ENCODE measurements around the gene DOCK2. TPM values are rescaled to one million over a fixed set of nuclear protein-coding genes. Genes with fewer than 3 reads are reported as not detected.
"Not testable (repeated sequence)": the region's sequence is repeated elsewhere in the genome, so short reads cannot be mapped to it uniquely, and the experiment has no call there.

DOCK2 gene
- total RNA-seq, 1 experiment from 2014 or later: 4.6 TPM

GRCh38 chr5:169724303-169725087, 87.4 kb downstream of the DOCK2 start (continued):
- TF ChIP-seq USF2 (CRISPR knock-in tag; IDR thresholded peaks at IDR 0.05) (no peak), TEAD4 (CRISPR knock-in tag; IDR thresholded peaks at IDR 0.05) (no peak), USF1 (CRISPR knock-in tag; IDR thresholded peaks at IDR 0.05) (no peak), ZNF396 (CRISPR knock-in tag; IDR thresholded peaks at IDR 0.05; ENCODE audit: borderline replicate concordance) (no peak), ZNF671 (CRISPR knock-in tag; IDR thresholded peaks at IDR 0.05) (no peak), ZNF416 (CRISPR knock-in tag; IDR thresholded peaks at IDR 0.05) (no peak), FOXK1 (CRISPR knock-in tag; IDR thresholded peaks at IDR 0.05) (no peak)
- TF ChIP-seq, protein P1, sequence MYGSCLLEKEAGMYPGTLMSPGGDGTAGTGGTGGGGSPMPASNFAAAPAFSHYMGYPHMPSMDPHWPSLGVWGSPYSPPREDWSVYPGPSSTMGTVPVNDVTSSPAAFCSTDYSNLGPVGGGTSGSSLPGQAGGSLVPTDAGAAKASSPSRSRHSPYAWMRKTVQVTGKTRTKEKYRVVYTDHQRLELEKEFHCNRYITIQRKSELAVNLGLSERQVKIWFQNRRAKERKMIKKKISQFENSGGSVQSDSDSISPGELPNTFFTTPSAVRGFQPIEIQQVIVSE (CRISPR knock-in tag; IDR thresholded peaks at IDR 0.05; ENCODE audit: borderline replicate concordance): no peak
- TF ChIP-seq, protein P2, sequence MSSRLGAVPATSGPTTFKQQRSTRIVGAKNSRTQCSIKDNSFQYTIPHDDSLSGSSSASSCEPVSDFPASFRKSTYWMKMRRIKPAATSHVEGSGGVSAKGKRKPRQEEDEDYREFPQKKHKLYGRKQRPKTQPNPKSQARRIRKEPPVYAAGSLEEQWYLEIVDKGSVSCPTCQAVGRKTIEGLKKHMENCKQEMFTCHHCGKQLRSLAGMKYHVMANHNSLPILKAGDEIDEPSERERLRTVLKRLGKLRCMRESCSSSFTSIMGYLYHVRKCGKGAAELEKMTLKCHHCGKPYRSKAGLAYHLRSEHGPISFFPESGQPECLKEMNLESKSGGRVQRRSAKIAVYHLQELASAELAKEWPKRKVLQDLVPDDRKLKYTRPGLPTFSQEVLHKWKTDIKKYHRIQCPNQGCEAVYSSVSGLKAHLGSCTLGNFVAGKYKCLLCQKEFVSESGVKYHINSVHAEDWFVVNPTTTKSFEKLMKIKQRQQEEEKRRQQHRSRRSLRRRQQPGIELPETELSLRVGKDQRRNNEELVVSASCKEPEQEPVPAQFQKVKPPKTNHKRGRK (CRISPR knock-in tag; IDR thresholded peaks at IDR 0.05; ENCODE audit: borderline replicate concordance): no peak

DNA sequence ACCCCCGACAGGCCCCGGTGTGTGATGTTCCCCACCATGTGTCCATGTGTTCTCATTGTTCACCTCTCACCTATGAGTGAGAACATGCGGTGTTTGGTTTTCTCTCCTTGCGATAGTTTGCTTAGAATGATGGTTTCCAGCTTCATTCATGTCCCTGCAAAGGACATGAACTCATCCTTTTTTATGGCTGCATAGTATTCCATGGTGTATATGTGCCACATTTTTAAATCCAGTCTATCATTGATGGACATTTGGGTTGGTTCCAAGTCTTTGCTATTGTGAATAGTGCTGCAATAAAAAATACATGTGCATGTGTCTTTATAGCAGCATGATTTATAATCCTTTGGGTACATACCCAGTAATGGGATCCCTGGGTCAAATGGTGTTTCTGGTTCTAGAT, 88.6 kb downstream of the DOCK2 start:
- POLR2A ChIA-PET; H3K36me3 Mint-ChIP-seq; ATAC-seq; H3K4me3 Mint-ChIP-seq; H3K27ac Mint-ChIP-seq; H3K27me3 Mint-ChIP-seq (ENCODE audit: low read depth); H3K4me1 Mint-ChIP-seq; DNase-seq (ENCODE audit: low spot score): not testable (repeated sequence)
- CTCF ChIA-PET: interaction anchor here (0.6 to 1.7 kb wide), 2 partner anchors 101 to 1506 kb away, joined by 4 to 5 read pairs; no protein-coding TSS in a partner anchor
- peaks cover 13% of the 10 kb centered on the region for H3K9me3 Mint-ChIP-seq

GRCh38 chr5:169728418-169728817, 91.3 kb downstream of the DOCK2 start:
- ChIA-PET POLR2A (no interaction called here), CTCF (no interaction called here)
- no peak overlapping the region for H3K27ac Mint-ChIP-seq
- peaks cover 8% of the 10 kb centered on the region for H3K4me1 Mint-ChIP-seq
- no peak for ATAC-seq
- H3K36me3 Mint-ChIP-seq: peaks cover 12% of the 10 kb centered on the region; the same call in 1 of the 2 replicates
- H3K9me3 Mint-ChIP-seq: peaks cover 13% of the 10 kb centered on the region
- no peaks in the 10 kb centered on the region for H3K27me3 Mint-ChIP-seq (ENCODE audit: low read depth)
- no peak for DNase-seq (ENCODE audit: low spot score)
- no peak overlapping the region for H3K4me3 Mint-ChIP-seq
- TF ChIP-seq ARID4B (CRISPR knock-in tag; IDR thresholded peaks at IDR 0.05; ENCODE audit: borderline replicate concordance) (no peak), KAT7 (CRISPR knock-in tag; IDR thresholded peaks at IDR 0.05; ENCODE audit: borderline replicate concordance) (no peak), CREM (CRISPR knock-in tag; IDR thresholded peaks at IDR 0.05) (no peak), JAZF1 (CRISPR knock-in tag; IDR thresholded peaks at IDR 0.05) (no peak), NFE2L1 (CRISPR knock-in tag; IDR thresholded peaks at IDR 0.05) (no peak), PRDM15 (CRISPR knock-in tag; IDR thresholded peaks at IDR 0.05) (no peak)
- TF ChIP-seq, protein P3, sequence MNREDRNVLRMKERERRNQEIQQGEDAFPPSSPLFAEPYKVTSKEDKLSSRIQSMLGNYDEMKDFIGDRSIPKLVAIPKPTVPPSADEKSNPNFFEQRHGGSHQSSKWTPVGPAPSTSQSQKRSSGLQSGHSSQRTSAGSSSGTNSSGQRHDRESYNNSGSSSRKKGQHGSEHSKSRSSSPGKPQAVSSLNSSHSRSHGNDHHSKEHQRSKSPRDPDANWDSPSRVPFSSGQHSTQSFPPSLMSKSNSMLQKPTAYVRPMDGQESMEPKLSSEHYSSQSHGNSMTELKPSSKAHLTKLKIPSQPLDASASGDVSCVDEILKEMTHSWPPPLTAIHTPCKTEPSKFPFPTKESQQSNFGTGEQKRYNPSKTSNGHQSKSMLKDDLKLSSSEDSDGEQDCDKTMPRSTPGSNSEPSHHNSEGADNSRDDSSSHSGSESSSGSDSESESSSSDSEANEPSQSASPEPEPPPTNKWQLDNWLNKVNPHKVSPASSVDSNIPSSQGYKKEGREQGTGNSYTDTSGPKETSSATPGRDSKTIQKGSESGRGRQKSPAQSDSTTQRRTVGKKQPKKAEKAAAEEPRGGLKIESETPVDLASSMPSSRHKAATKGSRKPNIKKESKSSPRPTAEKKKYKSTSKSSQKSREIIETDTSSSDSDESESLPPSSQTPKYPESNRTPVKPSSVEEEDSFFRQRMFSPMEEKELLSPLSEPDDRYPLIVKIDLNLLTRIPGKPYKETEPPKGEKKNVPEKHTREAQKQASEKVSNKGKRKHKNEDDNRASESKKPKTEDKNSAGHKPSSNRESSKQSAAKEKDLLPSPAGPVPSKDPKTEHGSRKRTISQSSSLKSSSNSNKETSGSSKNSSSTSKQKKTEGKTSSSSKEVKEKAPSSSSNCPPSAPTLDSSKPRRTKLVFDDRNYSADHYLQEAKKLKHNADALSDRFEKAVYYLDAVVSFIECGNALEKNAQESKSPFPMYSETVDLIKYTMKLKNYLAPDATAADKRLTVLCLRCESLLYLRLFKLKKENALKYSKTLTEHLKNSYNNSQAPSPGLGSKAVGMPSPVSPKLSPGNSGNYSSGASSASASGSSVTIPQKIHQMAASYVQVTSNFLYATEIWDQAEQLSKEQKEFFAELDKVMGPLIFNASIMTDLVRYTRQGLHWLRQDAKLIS (CRISPR knock-in tag; IDR thresholded peaks at IDR 0.05; ENCODE audit: borderline replicate concordance): no peak

Measured in WTC11 (cell line).